AG08396 (cell line): Measurements from ENCODE around the gene RABEPK.
"Not testable (repeated sequence)": the region's sequence is repeated elsewhere in the genome, so short reads cannot be mapped to it uniquely, and the experiment has no call there.

Experiments used
- DNase-seq: peaks from one replicate; pipeline ENCODE4 v3.0.0; 2012; ENCODE audit warnings: low spot score, mixed read lengths

The RABEPK gene

DNA sequence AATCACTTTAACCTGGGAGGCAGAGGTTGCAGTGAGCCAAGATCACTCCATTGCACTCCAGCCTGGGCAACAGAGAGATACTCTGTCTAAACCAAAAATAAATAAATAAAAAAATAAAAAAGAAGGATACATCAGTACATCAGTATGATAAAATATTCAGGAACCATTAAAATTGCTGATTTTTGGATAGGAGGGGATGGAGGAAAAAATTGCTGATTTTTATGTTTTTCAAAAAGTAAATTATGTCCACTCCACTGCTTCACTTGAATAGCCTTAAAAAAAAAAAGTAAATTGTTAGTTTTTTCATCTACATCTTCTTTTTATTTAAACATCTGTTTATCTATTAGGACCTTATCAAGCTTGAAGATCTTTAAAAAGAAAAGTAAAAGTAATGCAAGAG, 53.9 kb downstream of the RABEPK start:
- no peak for DNase-seq

DNA sequence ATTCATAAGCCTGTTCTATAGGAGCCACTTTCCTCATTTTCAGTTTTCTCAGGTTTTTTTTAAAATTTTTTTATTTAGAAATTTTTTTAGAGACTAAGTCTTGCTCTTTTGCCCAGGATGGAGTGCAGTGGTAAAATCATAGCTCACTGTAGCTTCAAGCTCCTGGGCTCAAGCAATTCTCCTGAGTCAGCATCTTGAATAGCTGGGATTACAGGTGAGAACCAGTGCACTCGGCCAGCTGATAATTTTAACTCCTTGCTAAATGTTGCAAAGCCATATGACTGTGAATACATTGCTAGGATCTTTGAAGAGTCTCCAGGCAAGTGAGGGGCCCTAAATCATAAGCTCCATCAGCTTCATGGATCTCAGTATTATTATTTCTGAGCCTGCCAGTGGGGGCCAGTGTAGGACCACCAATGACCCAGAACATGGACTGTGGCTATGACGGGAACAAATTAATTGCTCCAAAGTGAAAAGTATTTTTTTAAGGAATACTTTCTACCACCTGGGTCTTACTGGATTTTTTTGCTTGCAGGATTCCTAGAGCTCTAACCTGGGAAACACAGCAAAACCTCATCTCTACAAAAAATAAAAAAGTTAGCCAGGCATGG, 55.5 kb downstream of the RABEPK start:
- no peak for DNase-seq

- no peak for DNase-seq
Measured at GRCh38 chr9:125258160-125258785, 57.9 kb downstream of the RABEPK start.

DNA sequence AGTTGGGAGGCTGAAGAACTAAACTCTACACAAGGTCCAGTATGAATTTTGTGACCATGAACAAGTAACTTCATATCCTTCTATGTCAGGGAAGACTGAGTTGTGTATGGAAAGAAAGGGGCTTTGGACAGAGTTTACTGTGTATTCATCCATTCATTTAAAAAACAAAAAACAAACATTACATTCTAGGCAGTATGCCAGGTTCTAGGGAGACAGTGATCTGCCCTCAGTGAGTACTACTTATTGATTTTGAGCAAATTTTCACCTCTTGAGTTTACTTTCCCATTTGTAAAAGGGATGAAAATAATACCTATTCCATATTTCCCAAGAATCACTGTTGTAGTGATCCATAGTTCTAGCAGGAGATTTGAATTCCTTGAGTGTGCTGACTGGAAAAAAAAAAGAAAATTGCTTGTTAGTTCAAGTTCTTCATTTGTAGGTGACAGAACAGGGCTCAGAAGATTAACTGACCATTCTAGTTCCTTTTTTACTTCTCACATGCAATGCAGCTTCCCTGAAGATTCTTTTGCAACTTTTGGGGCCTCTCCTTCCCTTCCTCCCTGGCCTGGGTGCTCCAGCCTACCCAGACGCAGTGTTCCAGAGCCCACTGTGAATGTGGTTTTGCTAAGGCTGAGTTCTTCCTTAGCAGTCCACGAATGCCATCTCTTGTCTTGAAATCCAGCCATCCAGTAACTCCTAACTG, 58.6 kb downstream of the RABEPK start:
- DNase-seq, result no peak

- DNase-seq, result no peak
Measured at GRCh38 chr9:125260561-125260960, 60.2 kb downstream of the RABEPK start.

- DNase-seq, result peak; percentile 99
Measured at GRCh38 chr9:125261501-125262293, 61.4 kb downstream of the RABEPK start, which contains the start of gene GAPVD1. GAPVD1 (plus strand) TSS chr9:125261826; CDS start chr9:125298922, 37,096 bp downstream.

DNA sequence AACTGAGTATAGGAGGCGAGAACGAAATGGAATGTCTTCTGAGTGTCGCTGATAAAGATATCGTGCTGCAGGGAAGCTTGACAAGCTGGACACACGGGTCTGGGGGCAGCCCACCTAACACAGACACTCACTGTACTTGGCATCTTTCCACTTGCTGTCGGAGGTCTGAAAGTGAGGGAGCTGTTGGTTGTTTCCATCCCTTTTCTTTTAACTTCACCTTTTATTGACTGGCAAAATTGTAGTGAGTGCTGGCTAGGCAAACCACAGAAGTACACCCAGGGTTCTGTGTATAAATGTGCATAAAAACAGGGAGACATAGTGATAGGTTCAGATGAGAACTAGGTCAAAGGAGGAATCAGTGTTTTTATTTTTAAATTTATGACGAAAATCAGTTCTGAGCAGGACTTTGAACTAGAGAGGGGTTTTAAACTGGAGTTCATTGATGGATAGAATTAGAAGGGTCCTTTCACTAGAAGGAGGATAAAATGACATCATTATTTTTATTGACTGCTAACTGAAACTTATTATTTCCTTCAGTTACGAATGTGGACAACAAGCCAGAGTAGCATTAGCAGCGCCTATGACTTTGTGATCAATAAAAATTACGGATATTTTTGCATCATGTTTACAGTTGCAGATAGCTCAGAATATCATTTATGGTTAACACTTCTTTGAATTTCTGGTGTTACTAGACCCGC, 62.1 kb downstream of the RABEPK start:
- DNase-seq, result peak; percentile 15

GRCh38 chr9:125264068-125264467, 63.7 kb downstream of the RABEPK start:
- not testable (repeated sequence) for DNase-seq

DNA sequence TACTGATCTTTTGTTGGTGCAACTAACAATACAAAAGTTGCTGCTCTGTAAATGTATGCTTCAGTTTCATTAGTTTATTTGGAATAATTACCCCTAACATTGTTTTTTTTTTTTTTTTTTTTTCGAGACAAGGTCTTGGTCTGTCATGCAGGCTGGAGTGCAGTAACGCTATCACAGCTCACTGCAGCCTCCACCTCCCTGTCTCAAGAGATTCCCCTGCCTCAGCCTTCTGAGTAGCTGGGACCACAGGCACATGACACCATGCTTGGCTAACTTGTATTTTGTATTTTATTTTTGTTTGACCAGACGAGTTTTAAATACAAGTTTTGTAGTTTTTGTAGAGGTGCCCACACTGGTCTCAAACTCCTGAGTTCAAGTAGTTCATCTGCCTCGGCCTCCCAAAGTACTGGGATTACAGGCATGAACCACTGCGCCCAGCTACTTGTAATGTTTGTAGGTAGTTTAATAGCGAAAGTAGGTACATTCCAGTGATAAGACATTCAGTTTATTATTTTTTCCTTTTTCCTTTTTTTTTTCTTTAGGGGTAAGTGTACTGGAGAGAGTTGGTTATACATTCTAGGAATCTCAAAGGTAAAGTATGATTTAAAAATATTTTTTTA, 68.2 kb downstream of the RABEPK start:
- no peak for DNase-seq

DNA sequence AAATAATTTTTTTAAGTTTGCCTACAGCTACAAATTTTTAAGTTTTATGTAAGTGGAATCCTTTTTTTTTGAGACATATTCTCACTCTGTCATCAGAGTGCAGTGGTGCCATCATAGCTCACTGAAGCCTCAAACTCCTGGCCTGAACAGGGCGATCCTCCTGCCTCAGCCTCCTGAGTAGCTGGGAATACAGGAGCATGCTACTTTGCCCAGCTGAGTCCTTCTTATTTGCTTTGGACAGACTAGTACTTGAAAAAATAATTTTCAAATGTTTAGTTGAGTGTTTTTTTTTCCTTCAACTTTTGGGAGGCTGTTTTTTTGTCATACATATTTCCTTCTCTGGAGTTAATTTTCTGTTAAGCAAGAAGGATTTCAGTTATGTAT, 68.7 kb downstream of the RABEPK start:
- no peak for DNase-seq

GRCh38 chr9:125271081-125271480, 70.7 kb downstream of the RABEPK start:
- no peak for DNase-seq

- peak; percentile 16 for DNase-seq
Measured at GRCh38 chr9:125272697-125273096, 72.4 kb downstream of the RABEPK start.

- no peak for DNase-seq
Measured at GRCh38 chr9:125276771-125277170, 76.4 kb downstream of the RABEPK start.

DNA sequence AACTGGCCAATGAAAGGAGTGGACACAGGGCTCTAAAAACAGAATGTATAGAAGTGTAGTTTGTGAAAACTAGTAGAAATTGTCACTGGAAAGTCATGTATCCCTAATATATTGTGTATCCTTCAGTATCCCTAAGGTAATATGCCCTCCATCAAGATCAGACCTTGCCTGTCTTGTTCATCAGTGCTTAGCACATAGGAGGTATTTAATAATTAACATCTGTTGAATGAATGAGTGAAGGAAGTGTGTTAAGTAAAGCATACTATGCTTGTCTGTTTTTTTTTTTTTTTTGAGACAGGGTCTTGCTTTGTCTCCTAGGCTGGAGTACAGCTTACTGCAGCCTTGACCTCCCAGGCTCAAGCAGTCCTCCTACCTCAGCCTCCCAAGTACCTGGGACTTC, 77.1 kb downstream of the RABEPK start:
- no peak for DNase-seq

DNA sequence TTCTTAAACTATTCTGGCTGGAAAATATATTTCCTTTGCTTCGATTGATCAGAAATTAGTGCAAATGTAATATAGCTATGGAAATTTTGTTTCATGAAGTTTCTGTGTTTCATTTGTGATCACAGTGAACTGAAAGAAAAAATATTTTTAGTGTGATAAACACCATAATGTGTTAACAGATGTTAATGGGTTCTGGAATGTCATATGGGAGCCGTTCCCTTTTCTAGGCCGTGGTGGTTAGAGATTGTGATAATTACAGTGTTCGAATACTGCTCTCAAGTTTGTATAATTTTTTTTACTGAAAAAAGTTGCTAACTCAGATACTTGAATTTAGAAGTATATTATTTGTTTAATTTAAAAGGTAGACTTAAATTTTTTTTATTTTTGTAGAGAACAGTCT, 80.6 kb downstream of the RABEPK start:
- DNase-seq, result no peak
